HG03457 (cell line): ENCODE results near the gene SORCS2.

Experiments
- ATAC-seq: cut with Tn5 transposase; IDR thresholded peaks from one replicate; pipeline ENCODE4 v1.9.1; 2021; ENCODE audit warnings: moderate number of reproducible peaks; ENCODE audit not compliant: unreplicated experiment

The SORCS2 gene

DNA sequence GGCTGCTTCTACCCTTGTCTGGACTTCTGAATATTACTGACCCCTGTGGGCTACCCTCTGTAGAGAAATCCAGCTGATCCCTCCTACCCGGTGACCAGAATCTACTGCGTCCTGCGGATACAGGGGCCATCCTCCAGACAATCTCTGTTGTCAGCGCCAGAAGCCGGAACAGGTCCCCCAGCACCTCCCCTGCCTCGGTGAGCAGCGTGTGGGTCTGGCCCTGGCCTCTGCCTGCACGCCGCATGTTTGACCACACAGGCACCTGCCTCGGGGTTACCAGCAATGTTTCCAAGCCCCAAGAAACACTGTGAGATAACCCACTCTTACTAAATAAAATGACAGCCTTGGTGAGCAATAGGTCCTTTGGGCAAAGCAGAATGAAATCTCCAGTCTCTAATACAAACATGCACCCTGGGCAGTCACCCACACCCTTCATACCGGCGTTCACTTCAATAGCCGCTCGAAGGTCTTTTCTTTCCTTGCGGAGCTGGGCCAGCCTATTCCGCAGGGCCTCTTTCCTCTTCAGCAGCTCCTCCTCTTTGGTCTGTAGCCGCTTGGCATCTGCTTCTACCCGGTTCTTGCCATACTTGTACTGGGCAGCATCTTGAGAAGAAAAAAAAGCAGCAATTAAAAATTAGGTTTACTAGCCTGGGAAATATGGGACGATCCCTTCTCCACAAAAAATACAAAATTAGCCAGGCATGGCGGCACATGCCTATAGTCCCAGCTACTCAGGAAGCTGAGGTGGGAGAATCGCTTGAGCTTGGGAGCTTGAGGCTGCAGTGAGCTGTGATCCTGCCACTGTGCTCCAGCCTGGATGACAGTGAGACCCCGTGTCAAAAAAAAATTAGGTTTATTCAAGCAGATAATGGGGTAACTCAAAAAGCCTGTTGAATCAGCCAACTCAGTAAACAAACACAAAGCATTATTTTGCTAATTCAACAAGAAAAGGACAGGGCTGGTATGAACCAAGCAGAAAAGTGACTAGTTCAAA is 582.3 kb downstream of the SORCS2 start:
- no peak for ATAC-seq

DNA sequence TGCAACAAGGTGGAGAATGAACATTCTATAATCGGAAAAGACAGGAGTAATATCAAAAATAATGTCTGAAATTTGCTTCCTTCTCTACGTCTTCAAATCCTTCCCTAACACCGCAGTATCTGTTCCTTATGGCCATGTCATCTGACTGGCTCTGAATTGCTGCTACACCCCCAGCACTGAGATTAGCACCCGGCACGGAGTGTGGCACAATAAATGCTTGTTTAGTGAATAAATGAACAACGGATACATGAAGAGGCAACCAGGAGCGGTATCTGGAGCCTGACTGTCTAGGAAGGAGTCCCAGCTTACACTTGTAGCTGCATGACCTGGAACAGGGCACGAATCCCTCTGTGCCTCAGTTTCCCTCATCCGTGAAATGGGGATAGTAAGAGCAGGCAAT is 583.1 kb downstream of the SORCS2 start:
- ATAC-seq, result no peak

DNA sequence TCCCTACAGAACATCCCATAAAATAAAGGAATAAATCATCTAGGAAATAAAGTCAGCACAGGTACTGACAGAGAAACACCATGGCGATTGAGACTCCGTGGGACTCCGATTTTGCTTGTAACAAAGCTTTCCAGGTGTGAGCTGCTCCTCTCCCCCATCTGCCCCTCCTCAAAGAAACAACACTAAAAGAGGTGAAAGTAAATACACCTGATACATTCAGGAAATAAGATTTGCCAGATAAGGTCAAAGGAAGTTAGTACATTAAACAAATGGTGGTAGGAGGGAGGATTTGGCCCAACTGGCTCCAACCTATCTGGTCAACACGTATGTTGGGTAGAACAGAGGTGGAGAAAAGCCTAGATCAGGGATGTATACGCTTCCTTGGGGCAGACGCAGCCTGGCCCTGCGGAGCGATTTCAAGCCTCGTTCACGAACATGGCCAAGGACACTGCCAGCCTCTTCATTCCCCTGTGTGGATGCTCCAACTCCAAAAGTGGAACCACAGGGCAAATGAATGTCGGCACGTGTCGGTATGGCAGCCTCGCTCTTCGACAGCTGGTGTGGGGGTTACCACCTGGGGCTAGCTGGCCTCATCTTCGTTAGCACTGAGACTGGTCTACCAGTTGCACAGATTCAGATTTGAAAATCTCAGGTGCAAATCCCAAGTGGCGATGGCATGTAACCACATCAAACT is 584.8 kb downstream of the SORCS2 start:
- no peak for ATAC-seq

DNA sequence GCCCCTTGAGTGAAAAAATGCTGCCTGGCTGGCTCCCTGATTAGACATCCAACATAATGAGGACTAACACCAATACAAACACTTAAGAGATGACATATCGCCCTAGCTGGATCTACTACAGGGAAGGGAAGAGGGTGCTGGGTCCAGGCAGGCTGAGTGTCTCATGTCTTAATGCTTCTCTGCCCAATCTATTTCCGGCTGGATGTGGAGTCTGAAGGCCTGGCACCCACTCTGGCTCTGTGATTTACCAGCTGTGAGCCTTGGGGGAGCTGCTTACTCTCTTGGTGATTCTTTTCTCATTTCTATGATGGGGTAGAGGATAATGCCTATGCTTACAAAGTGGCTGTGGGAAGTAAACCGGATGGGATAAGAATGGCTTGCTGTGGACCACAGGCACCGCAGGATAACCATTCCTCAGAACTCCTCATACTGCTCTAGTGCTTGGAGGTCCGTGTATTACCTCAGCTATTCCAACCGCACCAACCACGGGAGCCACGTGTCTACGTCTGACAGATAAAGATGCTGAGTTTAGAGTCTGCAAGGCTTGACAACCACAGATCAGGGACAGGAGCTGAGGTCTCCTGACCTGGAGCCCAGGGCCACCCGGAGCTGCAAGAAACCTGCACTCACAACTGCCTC is 585.7 kb downstream of the SORCS2 start:
- ATAC-seq, result no peak

DNA sequence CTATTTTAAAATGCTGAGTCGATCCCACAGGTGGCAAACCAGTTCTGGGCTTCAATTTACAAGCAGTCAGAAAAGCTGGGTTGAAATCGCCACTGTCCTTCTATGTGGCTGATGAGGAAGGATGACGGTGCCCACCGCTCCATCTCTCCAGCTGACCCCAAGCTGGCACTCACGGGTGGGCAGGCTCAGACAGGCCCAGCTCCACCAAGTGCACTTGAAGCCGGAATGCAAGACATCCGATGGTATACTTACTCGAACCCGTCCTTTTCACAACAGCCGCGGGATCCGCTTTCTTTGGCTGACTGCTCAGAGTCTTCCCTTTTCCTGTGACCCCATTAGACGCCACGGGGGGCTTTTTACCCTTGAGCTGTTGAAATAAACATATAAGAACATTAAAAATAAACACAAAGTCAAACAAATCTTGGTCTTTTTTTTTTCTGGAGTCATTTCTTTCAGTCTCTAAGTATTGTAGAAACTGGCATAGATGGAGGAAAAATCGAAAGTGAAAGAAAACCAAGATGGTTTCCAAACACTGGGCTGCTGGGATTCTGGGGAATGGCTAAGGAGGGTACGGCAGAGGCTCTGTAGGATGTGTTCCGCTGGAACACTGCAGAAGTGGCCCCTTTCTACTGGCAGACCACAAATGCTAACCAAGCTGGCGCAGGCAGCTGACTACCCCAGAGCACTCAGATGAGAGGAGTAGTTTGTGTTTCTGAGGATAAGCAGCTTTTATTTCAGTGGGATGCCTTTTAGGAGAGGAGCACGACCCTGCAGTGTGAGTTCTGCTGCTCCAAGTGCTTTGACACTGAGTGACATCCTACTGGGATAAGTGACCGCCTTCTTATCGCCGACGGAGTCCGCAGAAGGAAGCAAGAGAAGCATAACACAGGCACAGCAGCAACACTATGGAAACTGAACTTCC is 586.4 kb downstream of the SORCS2 start:
- no peak for ATAC-seq

DNA sequence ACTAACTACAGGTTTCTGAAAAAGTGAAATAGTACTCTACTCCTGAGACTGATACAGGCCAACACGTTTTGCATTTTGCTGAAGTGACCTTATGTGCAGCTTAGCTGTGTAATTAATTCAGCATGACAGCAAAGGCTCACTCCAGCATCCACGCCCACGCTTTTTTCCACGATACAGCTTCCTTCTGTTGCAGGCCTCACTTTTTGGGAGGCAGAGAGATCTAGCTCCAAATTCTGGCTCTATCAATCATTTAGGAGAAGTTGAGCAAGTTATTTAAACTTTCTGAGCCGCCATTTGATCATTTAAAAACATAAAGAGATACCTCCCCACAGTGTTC is 587.1 kb downstream of the SORCS2 start:
- ATAC-seq, result no peak

DNA sequence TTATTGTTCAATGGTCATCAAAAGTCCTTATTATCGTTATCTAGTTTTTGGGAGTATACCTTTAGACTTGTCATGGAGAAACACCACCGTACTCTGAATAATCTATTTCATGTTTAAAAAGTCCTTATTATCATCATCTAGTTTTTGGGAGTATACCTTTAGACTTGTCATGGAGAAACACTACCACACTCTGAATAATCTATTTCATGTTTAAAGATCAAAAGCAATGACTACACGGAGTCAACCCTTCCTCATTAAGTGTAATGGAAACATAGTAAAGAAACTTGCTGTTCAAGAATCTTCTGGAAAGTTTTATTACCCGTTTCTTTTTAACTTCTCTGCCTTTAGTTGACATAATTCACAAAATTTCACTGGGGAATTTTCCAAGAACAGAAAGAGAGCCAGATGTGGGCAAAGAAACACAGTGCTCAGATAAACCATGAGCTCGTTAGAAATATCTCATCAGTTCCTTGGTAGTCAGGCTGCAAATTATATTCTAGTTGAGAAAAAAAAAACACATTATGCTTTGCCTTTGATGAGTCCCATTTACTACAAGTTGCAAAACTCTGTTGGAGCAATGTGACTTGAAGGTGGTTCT is 588.5 kb downstream of the SORCS2 start:
- no peak for ATAC-seq

DNA sequence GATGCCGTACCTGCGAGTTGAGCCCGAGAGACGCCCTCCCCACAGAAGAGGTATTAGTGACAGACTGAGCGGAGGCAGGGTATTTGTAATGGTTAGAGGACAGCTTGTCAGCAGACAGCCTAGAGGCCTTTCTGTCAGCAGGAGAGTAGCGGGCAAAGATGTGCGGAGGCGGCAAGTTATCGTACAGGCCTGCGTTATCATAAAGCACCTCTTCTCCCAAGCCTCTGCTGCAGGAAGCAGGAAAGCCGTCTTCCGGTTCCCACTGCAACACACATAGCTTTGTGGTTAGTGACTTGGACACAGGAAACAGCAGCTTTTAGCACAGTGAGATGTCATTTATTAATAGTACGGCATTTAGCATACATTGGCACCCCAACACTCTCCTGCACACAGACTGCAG is 589.0 kb downstream of the SORCS2 start:
- no peak for ATAC-seq

DNA sequence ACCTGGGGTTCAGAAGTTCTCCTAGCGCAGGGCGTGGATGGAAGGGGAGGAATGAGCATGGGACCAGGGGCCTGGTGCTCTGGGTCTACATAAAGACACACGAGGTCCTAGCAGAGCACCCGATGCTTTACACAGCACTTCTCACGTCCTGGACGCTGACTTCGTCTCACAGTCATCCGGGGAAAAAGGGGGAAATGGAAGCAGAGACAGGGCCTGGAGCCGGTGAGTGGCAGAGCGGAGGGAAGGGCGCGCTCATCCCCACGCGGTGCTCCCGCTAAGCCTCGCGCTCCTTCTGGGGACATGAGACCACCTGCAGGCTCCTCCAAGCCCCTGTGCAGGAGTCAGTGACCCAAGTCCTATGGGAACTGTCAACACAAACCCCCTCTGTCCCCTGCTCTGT is 589.7 kb downstream of the SORCS2 start:
- no peak for ATAC-seq

DNA sequence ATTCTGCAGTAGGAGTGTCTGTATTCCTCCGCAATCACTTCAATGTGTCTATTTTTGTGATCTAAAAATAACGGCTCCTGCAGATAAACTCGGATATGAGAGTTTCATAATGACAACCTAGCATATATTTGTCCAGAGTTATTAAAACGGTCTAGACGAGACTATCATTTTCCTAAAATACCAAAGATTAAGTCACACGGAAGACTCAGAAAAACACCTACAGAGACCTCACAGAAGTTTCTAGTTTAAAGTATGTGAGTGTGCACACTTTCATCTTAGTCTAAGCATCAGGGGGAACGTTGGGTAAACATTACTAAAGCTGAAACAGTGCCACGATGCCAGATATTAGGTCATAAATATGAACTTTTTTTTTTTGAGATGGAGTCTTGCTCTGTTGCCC is 590.4 kb downstream of the SORCS2 start:
- no peak for ATAC-seq

DNA sequence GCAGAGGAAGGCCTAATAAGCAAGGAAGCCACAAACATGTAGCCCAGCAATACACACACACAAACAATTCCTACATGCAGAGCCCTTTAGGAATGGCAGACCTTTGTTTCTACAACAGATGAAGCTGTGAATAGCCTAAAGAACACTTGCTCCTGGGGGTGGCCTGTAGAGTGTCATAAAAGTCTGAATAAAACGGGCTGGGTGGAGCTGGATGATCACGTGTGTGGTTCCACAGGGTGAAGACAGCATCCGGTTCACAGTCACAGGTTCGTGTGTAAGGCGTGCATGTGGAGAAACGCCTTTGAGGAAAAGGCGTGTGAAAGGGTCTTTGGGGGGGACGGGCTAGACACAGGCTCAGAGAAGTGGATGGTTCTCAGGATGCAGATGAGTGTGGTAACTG is 591.2 kb downstream of the SORCS2 start:
- ATAC-seq, result no peak

DNA sequence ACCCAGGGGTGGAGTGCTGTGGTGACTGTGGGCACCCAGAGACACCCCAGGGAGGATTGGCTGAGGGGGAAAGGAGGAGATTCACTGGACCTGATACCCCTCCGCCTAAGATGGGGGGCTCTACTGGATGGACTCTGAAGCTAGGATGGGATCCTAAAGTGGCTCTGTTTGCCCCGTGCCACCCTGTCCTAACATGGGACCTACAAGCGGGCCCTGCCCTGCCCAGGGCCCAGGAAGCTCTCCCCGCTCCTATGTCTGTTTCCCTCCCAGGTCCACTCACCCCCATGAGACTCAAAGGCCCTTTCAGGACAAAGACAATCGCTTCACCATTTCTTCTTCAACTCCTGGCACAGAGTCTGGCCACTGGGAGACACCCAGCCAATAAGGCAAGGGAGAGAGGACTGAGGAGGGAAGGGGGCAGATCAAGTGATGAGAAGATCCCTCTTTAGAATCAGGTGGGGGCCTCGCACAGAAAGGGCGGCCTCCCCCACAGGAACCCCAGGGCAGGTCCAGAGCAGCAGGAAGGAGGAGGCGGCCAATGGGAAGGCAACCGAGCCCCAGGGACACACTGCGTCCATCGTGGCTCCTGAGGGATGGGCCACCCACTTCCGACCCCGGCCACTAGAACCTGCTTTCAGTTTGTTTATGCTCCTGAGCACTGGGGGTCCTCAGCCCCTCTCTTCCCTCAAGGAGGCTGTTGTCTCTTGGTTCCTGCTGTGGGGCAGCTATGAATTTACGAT is 592.0 kb downstream of the SORCS2 start:
- ATAC-seq, result no peak

DNA sequence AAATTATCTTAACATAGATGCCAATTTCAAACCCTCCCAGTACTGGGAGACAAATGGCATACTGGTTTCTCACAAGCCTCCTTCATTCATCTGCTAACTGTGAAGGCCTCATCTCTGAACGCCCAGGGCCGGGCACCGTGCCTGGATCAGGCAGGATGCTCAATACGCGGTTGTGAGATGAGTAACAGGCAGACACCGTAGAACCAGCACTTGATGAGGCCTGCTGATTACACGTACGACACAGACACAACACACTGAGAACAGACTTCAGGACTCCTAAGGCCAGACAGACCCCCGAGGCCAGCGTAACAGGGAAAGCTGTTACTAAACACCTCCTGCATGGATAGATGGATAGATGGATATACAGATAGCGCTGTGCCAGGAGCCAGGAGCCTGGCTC is 592.7 kb downstream of the SORCS2 start:
- no peak for ATAC-seq

DNA sequence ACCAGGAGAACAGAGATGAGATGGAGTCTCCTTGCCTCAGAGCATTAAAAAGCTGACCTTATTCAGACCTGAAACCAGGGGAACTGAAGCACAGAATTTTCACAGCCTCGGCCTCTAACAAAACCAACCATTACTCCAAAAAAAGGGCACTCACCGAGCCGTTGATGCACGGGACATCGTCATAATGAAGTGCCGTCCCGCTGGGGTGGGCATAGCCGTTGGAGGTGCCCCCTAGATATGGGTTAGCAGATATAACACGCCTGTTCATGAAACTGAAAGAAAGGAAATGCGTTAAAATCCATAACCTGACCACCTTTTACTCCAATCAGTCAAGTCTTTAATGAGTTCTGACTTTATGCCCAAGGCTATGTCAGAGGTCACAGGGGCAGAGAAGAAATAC is 593.7 kb downstream of the SORCS2 start:
- ATAC-seq, result no peak

DNA sequence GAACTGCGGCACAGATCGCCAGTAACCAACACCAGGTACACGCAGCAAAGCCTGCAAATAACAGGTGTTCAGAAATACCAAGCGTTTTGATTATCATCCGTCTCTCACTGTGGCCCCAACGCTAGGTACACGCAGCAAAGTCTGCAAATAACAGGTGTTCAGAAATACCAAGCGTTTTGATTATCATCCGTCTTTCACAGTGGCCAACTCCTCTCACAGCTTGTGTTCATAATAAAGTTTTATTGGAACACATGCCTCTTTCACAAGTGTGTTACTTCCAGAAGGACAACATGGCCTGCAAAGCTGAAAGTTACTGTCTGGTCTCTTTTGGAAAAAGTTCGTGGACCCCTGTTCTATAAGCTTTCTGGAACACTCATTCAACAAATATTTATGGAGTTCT is 594.2 kb downstream of the SORCS2 start:
- no peak for ATAC-seq

DNA sequence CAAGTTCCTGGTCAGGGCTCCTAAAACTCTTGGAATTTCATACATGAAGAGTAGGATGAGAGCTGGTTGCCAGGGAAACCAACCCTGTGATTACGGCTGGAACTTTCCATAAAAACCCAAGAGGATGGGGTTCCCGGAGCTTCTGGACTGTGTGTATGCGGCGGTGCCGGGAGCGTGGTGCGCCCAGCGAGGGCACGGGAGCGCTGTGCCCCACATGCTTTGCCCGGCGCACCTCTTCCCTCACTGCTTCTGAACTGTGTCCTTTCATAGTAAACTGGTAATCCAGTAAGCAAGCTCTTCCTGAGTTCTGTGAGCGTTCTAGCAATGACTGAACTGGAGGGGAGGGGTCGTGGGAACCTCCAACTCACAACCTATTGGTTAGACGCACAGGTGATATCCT is 594.7 kb downstream of the SORCS2 start:
- no peak for ATAC-seq

DNA sequence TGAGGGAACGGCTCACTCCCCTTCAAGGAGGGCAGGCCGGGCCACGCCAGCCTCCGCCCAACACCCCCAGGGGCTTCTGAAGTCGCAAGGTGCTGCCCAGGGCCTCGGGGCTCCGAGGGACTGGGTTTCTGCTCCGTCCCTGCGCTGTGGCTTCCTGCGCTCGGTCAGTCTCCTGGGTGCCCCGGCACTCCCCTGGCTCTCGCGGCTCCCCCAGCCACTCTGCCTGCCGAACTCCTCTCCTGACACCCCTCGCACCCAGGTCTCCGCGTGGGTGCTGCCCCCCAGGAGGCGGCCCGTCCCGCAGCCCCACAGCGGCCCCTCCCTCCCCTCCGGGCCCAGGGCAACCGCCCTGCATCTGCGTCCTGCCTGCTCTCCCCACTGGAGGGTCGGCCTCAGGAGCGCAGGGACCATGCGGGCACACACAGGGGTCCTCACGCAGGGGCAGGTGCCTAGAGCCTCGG is 595.4 kb downstream of the SORCS2 start:
- no peak for ATAC-seq

DNA sequence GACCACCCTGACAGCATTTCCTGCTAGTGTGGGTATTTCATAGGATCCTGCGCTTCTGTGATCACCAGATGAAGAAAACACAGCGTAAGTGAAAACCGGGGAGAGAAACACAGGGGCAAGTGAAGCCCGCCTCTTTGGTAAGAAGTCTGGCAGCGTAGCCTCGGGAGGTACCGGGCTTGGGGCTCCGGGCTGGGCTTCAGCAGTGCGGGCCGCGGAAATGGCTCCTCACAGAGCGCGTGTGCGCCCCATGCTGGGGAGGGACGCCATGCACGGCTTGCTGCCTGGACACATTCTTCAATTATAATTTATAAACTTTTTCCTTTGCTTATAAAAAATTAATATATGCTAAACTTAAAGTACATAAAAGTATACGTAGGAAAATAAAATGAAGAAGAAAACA is 595.9 kb downstream of the SORCS2 start:
- ATAC-seq, result no peak

DNA sequence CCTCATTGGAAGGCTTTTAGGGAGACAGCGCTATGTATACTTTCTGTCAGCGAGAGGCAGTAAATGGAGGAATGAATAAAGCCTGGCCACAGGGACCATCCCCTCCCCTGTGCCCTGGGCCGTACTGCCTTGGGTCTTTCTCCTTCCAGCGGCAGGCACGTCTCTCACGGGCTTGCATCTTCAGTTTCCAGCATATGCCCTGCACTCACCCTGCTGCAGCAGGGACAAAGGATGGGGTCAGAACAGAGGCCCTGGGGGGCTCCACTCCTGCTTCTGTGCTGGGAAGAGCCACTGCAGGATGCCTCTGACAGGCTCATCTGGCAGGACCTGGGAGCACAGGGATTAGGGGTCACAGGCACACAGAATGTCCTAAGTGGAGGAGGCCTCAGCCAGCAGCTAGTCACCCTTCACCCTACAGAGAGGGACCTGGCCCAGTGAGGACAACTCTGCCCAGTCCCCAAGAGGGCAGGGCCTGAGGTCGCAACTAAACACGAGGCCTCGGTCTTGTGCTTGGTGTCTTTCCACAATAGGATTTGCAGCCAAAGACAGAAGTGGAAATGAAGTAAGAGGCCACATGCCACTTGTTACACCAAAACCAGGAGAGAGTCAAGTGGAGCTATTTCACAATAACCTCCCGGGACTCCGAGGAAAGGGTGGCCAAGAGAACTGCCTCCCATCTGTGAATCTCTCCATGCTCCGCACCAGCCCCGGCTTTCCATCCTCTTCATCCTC is 596.5 kb downstream of the SORCS2 start:
- no peak for ATAC-seq
